IPS-18a (cell line): ENCODE data around the gene DUS3L.
"Not testable (repeated sequence)": the region's sequence is repeated elsewhere in the genome, so short reads cannot be mapped to it uniquely, and the experiment has no call there.

Experiments
- H3K27ac ChIP-seq: one replicate; pipeline ENCODE4 v1.5.1; 2013; ENCODE audit warnings: low read length
- H3K27me3 ChIP-seq: one replicate; pipeline ENCODE4 v1.6.1; 2013; ENCODE audit warnings: mild to moderate bottlenecking, low read length; ENCODE audit not compliant: control insufficient read depth, insufficient read depth
- H3K36me3 ChIP-seq: one replicate; pipeline ENCODE4 v1.6.1; 2013; ENCODE audit warnings: low read depth, low read length; ENCODE audit not compliant: control insufficient read depth
- H3K4me1 ChIP-seq: one replicate; pipeline ENCODE4 v1.6.1; 2013; ENCODE audit warnings: low read depth, low read length; ENCODE audit not compliant: control insufficient read depth
- H3K4me3 ChIP-seq: one replicate; pipeline ENCODE4 v1.5.1; 2013; ENCODE audit warnings: low read length
- H3K9ac ChIP-seq: one replicate; pipeline ENCODE4 v1.6.1; 2013; ENCODE audit warnings: mild to moderate bottlenecking, low read length, moderate library complexity
- H3K9me3 ChIP-seq: one replicate; pipeline ENCODE4 v1.6.1; 2013; ENCODE audit warnings: low read depth, low read length; ENCODE audit not compliant: control insufficient read depth

Gene DUS3L

DNA sequence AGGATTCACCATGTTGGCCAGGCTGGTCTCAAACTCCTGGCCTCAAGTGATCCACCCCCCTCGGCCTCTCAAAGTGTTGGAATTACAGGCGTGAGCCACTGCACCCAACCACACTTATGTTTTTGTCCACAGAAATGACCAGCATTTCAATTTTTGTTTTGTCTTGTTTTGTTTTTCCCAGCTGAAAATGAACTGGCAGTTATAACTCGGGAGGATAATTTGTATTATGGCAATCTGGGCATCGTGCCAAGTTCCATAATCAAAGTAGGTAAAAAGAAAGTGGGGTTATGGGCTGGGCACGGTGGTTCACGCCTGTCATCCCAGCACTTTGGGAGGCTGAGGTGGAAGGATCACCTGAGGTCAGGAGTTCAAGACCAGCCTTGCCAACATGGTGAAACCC lies 42.0 kb downstream of the DUS3L start:
- H3K36me3 ChIP-seq, H3K4me1 ChIP-seq, H3K9me3 ChIP-seq: not testable (repeated sequence)

DNA sequence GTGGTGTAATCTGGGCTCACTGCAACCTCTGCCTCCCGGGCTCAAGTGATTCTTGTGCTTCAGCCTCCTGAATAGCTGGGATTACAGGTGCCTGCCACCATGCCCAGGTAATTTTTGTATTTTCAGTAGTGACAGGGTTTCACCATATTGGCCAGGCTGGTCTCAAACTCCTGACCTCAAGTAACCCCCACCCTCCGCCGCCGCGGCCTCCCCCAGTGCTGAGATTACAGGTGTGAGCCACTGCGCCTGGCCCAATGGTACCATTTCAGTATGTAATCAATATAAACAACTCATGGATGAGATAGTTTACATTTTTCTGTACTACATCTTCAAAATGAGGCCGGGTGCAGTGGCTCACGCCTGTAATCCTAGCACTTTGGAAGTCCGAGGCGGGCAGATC lies 46.0 kb downstream of the DUS3L start:
- H3K27me3 ChIP-seq, H3K4me3 ChIP-seq, H3K4me1 ChIP-seq, H3K27ac ChIP-seq, H3K9ac ChIP-seq, H3K36me3 ChIP-seq, H3K9me3 ChIP-seq: not testable (repeated sequence)

More for the DNA sequence above, 42.0 kb downstream of the DUS3L start:
- H3K27ac ChIP-seq, H3K4me3 ChIP-seq, H3K9ac ChIP-seq, H3K27me3 ChIP-seq: not testable (repeated sequence)

DNA sequence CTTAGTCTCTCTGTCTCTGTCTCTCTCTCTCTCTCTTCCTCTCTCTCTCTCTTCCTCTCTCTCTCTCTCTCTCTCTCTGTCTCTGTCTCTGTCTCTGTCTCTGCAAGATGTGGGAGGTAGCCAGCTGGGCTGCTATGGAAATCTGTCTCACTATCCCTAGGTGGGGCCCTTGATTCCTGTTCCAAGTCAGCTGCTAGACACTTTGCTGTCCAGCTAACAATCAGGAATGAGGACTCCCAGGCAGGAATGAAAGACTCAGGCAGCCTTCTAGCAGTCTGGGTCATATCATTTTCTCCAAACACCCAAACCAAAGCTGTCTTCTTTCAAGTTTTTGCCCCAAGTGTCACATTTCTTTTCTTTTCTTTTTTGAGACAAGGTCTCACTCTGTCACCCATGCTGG lies 47.3 kb downstream of the DUS3L start:
- Histone ChIP-seq H3K9me3 (no peaks in the 10 kb centered on the region), H3K27me3 (no peaks in the 10 kb centered on the region), H3K4me3 (no peak overlapping the region), H3K9ac (no peak overlapping the region), H3K4me1 (no peaks in the 10 kb centered on the region), H3K27ac (no peak overlapping the region), H3K36me3 (no peaks in the 10 kb centered on the region)

DNA sequence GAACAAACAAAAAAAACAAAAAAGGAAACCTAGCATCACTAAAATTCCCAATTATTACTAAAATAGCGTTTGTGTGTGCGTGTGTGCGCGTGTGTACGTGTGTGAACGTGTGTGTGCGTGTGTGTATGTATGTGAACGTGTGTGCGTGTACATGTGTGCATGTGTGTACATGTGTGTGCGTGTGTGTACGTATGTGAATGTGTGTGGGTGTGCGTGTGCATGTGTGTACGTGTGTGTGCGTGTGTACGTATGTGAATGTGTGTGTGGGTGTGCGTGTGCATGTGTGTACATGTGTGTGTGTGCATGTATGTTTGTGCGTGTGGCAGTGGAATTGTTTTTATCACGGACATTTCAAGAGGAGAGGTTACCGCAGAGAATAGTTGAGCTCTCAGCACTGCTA lies 48.9 kb downstream of the DUS3L start:
- no peaks in the 10 kb centered on the region for H3K9me3 ChIP-seq
- no peak overlapping the region for H3K27ac ChIP-seq
- no peaks in the 10 kb centered on the region for H3K27me3 ChIP-seq

DNA sequence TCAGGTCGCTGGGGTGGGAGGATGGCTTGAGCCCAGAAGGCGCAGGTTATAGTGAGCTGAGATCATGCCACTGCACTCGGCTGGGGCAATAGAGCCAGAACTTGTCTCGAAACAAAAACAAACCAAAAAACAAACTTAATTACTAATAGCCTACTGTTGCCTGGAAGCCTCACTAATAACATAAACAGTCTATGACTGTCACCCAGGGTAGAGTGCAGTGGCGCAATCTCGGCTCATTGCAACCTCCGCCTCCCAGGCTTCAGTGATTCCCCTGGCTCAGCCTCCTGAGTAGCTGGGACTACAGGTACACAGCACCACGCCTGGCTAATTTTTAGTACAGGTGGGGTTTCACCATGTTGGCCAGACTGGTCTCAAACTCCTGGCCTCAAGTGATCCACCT lies 52.5 kb downstream of the DUS3L start:
- Histone ChIP-seq H3K4me3 (no peak overlapping the region), H3K9ac (no peak overlapping the region), H3K4me1 (no peaks in the 10 kb centered on the region), H3K36me3 (no peaks in the 10 kb centered on the region), H3K9me3 (no peaks in the 10 kb centered on the region), H3K27me3 (no peaks in the 10 kb centered on the region), H3K27ac (no peak overlapping the region)

More for the DNA sequence above, 48.9 kb downstream of the DUS3L start:
- H3K36me3 ChIP-seq = no peaks in the 10 kb centered on the region
- no peak overlapping the region for H3K4me3 ChIP-seq
- no peak overlapping the region for H3K9ac ChIP-seq
- no peaks in the 10 kb centered on the region for H3K4me1 ChIP-seq
